SK-N-MC (cell line): ENCODE data around the gene MYOZ2.
"Not testable (repeated sequence)": the region's sequence is repeated elsewhere in the genome, so short reads cannot be mapped to it uniquely, and the experiment has no call there.

Source experiments
- DNase-seq: peaks from one replicate; pipeline ENCODE4 v3.0.0-alpha.2; 2011; ENCODE audit warnings: low read depth, low spot score
- H3K27ac ChIP-seq: fragments of 200-600 bp; sonication (generic); 2 replicates; pipeline ENCODE4 v1.5.1; 2016; ENCODE audit warnings: mixed run types
- H3K36me3 ChIP-seq: fragments of 200-600 bp; sonication (generic); 2 replicates; pipeline ENCODE4 v1.6.1; 2017; ENCODE audit warnings: antibody characterized with exemption, low read length, mixed read lengths; ENCODE audit not compliant: insufficient read depth
- H3K4me3 ChIP-seq: fragments of 200-600 bp; sonication (generic); 2 replicates; pipeline ENCODE4 v1.5.1; 2016
- H3K9ac ChIP-seq: fragments of 200-600 bp; sonication (generic); 2 replicates; pipeline ENCODE4 v1.8.0; 2017; ENCODE audit warnings: mixed run types, mixed read lengths; ENCODE audit not compliant: insufficient read length
- H3K9me3 ChIP-seq: fragments of 200-600 bp; sonication (generic); 2 replicates; pipeline ENCODE4 v1.6.1; 2017; ENCODE audit warnings: low read depth, mild to moderate bottlenecking, antibody characterized with exemption, low read length, moderate library complexity, mixed read lengths
- EZH2 ChIP-seq: fragments of 200-600 bp; sonication (generic); IDR thresholded peaks from one replicate; pipeline ENCODE4 v1.6.1; 2017; ENCODE audit warnings: antibody characterized with exemption
- FOXP2 ChIP-seq: optimal IDR thresholded peaks from 2 replicates; pipeline ENCODE3; 2011; ENCODE audit warnings: mild to moderate bottlenecking, moderate library complexity; ENCODE audit not compliant: insufficient read depth; ENCODE audit errors: extremely low read length, control extremely low read depth
- POLR2AphosphoS5 ChIP-seq: IDR thresholded peaks from 2 replicates; pipeline ENCODE4 v1.6.1; 2012; ENCODE audit warnings: mild to moderate bottlenecking, low read depth, low read length, borderline replicate concordance

The MYOZ2 gene

DNA sequence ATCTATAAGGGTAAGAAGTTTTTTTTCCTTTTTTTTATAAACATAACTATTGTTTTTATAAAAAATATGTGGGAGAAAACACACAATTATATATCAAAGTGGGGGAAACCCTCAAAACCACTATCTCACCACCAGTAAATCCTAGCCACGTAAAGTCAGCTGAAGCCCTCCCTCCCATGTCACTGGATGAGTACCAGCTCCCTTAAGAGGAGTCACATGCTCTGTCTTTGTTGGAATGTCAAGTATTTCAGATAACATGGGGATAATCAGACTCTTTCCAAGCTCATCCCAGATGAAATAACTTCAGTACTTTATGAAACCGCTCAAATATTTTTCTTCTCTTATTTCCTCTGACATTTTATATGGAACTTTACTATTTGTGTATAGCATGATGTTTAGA is 2.4 kb downstream of the MYOZ2 start:
- TF ChIP-seq POLR2AphosphoS5 = no peak
- TF ChIP-seq EZH2 = no peak
- TF ChIP-seq FOXP2 = no peak
- Histone ChIP-seq H3K9me3 (no peaks in the 10 kb centered on the region), H3K9ac (no peak overlapping the region), H3K36me3 (no peaks in the 10 kb centered on the region), H3K27ac (no peak overlapping the region), H3K4me3 (no peak overlapping the region)
- no peak for DNase-seq

GRCh38 chr4:119139311-119139710 is 3.7 kb downstream of the MYOZ2 start:
- DNase-seq = no peak
- TF ChIP-seq POLR2AphosphoS5 = no peak
- Histone ChIP-seq H3K9ac (no peak overlapping the region), H3K27ac (no peak overlapping the region), H3K9me3 (no peaks in the 10 kb centered on the region), H3K36me3 (no peaks in the 10 kb centered on the region), H3K4me3 (no peak overlapping the region)

DNA sequence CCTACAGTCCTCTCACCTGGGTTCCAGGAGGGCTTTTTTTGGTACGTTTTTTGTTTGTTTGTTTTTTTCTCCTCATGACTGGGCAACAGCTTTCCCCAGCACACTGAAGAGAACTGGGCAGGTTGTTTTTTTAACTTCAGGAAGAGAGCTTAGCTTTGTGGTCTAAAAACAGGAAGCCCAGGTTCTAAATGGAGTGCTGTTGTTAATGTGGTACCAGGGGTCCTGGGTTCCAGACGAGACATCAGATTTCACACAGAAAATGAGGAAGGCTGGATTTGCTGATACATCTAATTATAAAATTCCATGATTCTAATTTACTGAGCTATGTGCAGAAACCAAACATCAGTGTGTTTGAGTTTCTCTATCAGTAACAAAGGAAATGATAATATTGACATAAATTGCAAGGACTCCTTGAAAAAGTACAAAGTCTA is 4.2 kb downstream of the MYOZ2 start:
- DNase-seq = no peak
- Histone ChIP-seq H3K9me3 (no peaks in the 10 kb centered on the region), H3K4me3 (no peak overlapping the region), H3K27ac (no peak overlapping the region), H3K36me3 (no peaks in the 10 kb centered on the region), H3K9ac (no peak overlapping the region)
- TF ChIP-seq EZH2 = no peak
- TF ChIP-seq POLR2AphosphoS5 = no peak
- TF ChIP-seq FOXP2 = no peak

- H3K36me3 ChIP-seq, H3K27ac ChIP-seq, H3K9ac ChIP-seq, H3K9me3 ChIP-seq, DNase-seq, H3K4me3 ChIP-seq: not testable (repeated sequence)
Measured at GRCh38 chr4:119141283-119141682, 5.7 kb downstream of the MYOZ2 start.

GRCh38 chr4:119142833-119143232 is 7.2 kb downstream of the MYOZ2 start:
- H3K4me3 ChIP-seq = no peak overlapping the region
- no peak overlapping the region for H3K27ac ChIP-seq
- no peaks in the 10 kb centered on the region for H3K36me3 ChIP-seq
- TF ChIP-seq POLR2AphosphoS5 (no peak), EZH2 (no peak)
- H3K9ac ChIP-seq = no peak overlapping the region
- no peaks in the 10 kb centered on the region for H3K9me3 ChIP-seq
- no peak for DNase-seq

GRCh38 chr4:119143341-119143740 is 7.7 kb downstream of the MYOZ2 start:
- H3K27ac ChIP-seq, H3K9me3 ChIP-seq, H3K4me3 ChIP-seq, H3K9ac ChIP-seq, DNase-seq, H3K36me3 ChIP-seq: not testable (repeated sequence)

GRCh38 chr4:119149110-119149509 is 13.5 kb downstream of the MYOZ2 start:
- TF ChIP-seq EZH2 (no peak), FOXP2 (no peak), POLR2AphosphoS5 (no peak)
- no peak overlapping the region for H3K27ac ChIP-seq
- no peak overlapping the region for H3K9ac ChIP-seq
- no peaks in the 10 kb centered on the region for H3K9me3 ChIP-seq
- no peak overlapping the region for H3K4me3 ChIP-seq
- H3K36me3 ChIP-seq = no peaks in the 10 kb centered on the region
- no peak for DNase-seq

DNA sequence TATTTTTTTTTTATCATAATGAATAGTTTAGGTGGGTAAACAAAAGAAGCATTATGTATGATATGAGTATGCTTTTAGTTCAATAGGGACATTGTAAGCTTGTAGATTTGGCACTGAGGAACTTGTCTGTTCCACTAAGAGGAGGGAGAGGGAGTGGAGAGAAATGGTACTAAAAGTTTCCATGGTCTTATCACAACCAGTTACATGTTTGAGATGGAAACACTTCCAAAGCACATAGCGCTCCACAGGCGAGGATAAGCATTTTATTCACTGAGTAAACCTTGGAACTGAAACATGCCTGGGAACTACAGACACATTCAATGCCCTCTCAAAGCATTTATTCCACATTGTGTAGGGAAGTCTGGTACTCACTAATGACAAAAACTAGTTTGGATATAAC is 15.5 kb downstream of the MYOZ2 start:
- no peaks in the 10 kb centered on the region for H3K9me3 ChIP-seq
- DNase-seq = no peak
- no peak for TF ChIP-seq POLR2AphosphoS5
- no peak overlapping the region for H3K9ac ChIP-seq
- no peak overlapping the region for H3K4me3 ChIP-seq
- H3K36me3 ChIP-seq = no peaks in the 10 kb centered on the region
- no peak overlapping the region for H3K27ac ChIP-seq

DNA sequence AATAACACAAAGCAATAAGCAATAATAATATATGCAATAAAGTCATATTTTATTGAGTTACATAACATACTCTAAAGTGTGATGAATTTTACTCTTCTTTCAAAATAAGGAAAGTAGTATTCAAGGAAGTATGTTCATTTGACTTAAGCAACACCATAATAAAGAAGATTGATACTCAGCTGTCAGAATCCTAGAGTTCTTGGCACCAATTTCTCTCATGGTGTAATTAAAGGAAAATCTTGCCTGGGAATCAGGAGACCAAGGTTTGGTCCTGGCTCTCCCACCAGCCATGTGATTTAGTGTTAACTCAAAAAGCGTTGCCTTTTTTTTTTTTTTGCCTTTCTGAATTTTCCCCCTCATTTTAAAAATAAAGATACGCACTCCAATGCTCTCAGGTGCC is 17.1 kb downstream of the MYOZ2 start:
- H3K4me3 ChIP-seq = no peak overlapping the region
- no peak overlapping the region for H3K9ac ChIP-seq
- H3K9me3 ChIP-seq = no peaks in the 10 kb centered on the region
- no peak overlapping the region for H3K27ac ChIP-seq
- H3K36me3 ChIP-seq = no peaks in the 10 kb centered on the region
- no peak for TF ChIP-seq EZH2
- TF ChIP-seq POLR2AphosphoS5 = no peak
- TF ChIP-seq FOXP2 = no peak
- DNase-seq = no peak

DNA sequence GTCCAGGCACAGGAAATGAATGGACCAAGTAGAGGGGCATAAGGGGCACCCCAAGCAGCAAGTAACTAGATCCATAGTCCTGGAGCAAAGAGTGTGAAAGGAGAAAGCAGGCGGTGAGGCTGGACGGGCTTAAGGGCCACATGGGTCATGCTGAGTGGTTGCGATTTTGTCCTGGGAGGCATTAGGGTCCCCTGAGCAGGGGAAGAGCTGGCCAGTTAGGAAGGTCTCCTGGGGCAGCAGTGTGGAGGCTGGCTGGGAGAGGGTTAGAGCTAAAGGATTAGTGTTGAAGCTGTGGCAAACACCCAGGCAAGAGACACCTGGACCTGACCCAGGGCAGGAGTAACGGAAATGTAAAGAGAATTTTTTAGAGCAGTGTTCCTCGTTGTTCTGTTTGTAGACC is 26.5 kb downstream of the MYOZ2 start:
- H3K9ac ChIP-seq = no peak overlapping the region
- H3K9me3 ChIP-seq = no peaks in the 10 kb centered on the region
- H3K4me3 ChIP-seq = no peak overlapping the region
- no peak overlapping the region for H3K27ac ChIP-seq
- H3K36me3 ChIP-seq = no peaks in the 10 kb centered on the region
- TF ChIP-seq FOXP2 = no peak
- no peak for TF ChIP-seq EZH2
- TF ChIP-seq POLR2AphosphoS5 = no peak
- no peak for DNase-seq
